Measurements from ENCODE around the gene NFKB1.

DNA sequence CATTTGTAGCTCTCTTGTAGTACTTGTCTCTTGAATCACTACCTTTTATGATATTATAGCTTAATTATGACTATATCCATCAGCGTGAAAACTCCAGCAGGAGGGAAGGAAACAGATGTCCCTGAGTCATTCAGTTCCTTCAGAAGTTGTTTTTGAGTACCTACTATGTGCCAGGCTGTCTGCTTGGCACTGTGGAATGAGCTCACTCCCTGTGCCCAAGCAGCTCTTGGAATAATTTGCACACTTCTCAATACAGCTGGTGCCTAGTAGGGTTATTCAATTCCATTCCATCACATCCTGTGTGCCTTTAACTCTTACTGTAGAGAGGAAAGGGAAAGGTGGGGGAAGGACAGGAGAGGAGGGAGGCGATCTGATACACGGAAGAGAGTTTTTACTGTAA lies 77.1 kb downstream of the NFKB1 start:
- TF ChIP-seq, protein P1, sequence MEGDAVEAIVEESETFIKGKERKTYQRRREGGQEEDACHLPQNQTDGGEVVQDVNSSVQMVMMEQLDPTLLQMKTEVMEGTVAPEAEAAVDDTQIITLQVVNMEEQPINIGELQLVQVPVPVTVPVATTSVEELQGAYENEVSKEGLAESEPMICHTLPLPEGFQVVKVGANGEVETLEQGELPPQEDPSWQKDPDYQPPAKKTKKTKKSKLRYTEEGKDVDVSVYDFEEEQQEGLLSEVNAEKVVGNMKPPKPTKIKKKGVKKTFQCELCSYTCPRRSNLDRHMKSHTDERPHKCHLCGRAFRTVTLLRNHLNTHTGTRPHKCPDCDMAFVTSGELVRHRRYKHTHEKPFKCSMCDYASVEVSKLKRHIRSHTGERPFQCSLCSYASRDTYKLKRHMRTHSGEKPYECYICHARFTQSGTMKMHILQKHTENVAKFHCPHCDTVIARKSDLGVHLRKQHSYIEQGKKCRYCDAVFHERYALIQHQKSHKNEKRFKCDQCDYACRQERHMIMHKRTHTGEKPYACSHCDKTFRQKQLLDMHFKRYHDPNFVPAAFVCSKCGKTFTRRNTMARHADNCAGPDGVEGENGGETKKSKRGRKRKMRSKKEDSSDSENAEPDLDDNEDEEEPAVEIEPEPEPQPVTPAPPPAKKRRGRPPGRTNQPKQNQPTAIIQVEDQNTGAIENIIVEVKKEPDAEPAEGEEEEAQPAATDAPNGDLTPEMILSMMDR (IDR thresholded peaks at IDR 0.05): no peak
- no peak for TF ChIP-seq EP300 (IDR thresholded peaks at IDR 0.05)
